H1 (cell line): ENCODE data around the gene OXSM. TPM values are rescaled to one million over a fixed set of nuclear protein-coding genes. Genes with fewer than 3 reads are reported as not detected.

Source experiments
- CTCF ChIP-seq, 3 experiments: IDR thresholded peaks; 1 replicate in 2 of 3; 2 replicates in 1 of 3; pipeline versions ENCODE4 v1.5.1 to v1.6.1; 2011; ENCODE audit warnings: low read length in 3 of 3, mild to moderate bottlenecking in 3 of 3, inconsistent platforms in 2 of 3, low read depth in 1 of 3, moderate library complexity in 1 of 3; ENCODE audit not compliant: insufficient read depth in 1 of 3; ENCODE audit errors: control extremely low read depth in 1 of 3
- EP300 ChIP-seq, 2 experiments: IDR thresholded peaks; 1 replicate in 1 of 2; 2 replicates in 1 of 2; pipeline ENCODE4 v1.6.1; 2011 to 2012; ENCODE audit warnings: low read depth in 2 of 2, low read length in 2 of 2, mild to moderate bottlenecking in 2 of 2, borderline replicate concordance in 1 of 2, inconsistent platforms in 1 of 2, moderate library complexity in 1 of 2
- RFX5 ChIP-seq: IDR thresholded peaks from 2 replicates; pipeline ENCODE4 v1.6.1; 2011; ENCODE audit warnings: low read depth, low read length, improper control_type of control experiment, borderline replicate concordance
- SP1 ChIP-seq: IDR thresholded peaks from 2 replicates; pipeline ENCODE4 v1.6.1; 2011; ENCODE audit warnings: low read depth, low read length
- SP2 ChIP-seq: IDR thresholded peaks from 2 replicates; pipeline ENCODE4 v1.6.1; 2012; ENCODE audit warnings: mild to moderate bottlenecking, low read length, inconsistent platforms
- TBP ChIP-seq: IDR thresholded peaks from 2 replicates; pipeline ENCODE4 v1.6.1; 2011; ENCODE audit warnings: low read depth, low read length, improper control_type of control experiment
- USF2 ChIP-seq: IDR thresholded peaks from 2 replicates; pipeline ENCODE4 v1.6.1; 2011; ENCODE audit warnings: low read length, improper control_type of control experiment
- polyA plus RNA-seq, 7 experiments: library from polyadenylated mRNA; depleted of rRNA in 3 of 7; stranded (reverse) in 5 of 7; unstranded in 2 of 7; fragments of >200 nt in 5 of 7; fragments of 200-250 nt in 2 of 7; gene quantifications; 1 replicate in 5 of 7; 2 replicates in 1 of 7; 4 replicates in 1 of 7; pipeline versions ENCODE4 v1.2.1 to v1.2.3, GENCODE V29; 2011 to 2013; ENCODE audit warnings: missing spikeins in 2 of 7, mixed read lengths in 2 of 7
- total RNA-seq: library from RNA; stranded (reverse); fragmentation: NEBNext Ultra II Directional; extraction: Animal tissue kit (Norgen Biotek cat#: 25700); gene quantifications from 2 replicates; pipeline ENCODE4 v1.2.1, GENCODE V29; 2021

OXSM gene
- total and polyA plus RNA-seq, 2 of the 8 experiments (the other 6 are each of a cell fraction or from before 2014, with no cell fraction given): 1.3 to 2.2 TPM

GRCh38 chr3:25821746-25822573, 32.1 kb downstream of the OXSM start (continued):
- TF ChIP-seq TBP (no peak), USF2 (no peak), SP1 (no peak), RFX5 (no peak), CTCF (IDR thresholded peaks at IDR 0.05; ENCODE audit: control extremely low read depth in 1 of 3, insufficient read depth in 1 of 3, low read depth in 1 of 3, low read length in 3 of 3) (no peak), SP2 (no peak), EP300 (IDR thresholded peaks at IDR 0.05; ENCODE audit: borderline replicate concordance in 1 of 2, low read depth in 2 of 2, low read length in 2 of 2) (no peak)
